ENCODE results near the gene YRDC.

DNA sequence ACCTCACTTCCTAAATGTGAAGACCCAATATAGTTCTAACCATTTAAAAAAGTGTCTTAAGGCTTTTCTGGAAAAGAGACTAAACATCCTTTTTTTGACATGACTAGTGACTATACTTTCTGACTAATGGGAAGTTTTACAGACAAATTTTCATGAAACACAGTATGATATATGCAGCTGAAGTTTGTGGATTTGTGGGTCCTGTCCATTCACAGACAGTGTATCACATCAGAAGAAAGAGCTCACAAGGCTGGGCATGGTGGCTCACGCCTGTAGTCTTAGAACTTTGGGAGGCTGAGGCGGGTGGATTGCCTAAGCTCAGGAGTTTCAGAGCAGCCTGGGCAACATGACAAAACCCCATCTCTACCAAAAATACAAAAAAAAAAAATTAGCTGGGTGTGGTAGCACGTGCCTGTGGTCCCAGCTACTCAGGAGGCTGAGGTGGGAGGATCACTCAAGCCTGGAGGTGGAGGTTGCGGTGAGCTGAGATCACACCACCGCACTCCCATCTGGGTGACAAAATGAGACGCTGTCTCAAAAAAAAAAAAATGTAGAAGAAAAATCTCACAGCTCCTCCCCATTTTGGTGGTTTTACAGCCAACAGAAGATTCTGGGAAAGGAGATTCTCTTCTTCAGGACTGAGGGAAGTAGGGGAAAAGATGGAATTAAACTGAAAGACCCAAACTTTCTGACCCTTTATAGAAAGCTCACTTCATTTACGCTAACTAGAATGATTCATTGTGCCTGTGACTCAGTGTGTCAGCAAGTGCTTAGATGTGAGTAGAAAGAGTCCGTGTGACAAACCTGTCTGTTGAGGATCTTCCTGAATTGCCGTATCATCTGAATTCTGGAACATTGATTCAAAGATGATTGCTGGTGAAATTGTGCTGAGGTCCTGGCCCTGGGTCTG is 15.2 kb upstream of the YRDC start:
- TF ChIP-seq, protein P1, sequence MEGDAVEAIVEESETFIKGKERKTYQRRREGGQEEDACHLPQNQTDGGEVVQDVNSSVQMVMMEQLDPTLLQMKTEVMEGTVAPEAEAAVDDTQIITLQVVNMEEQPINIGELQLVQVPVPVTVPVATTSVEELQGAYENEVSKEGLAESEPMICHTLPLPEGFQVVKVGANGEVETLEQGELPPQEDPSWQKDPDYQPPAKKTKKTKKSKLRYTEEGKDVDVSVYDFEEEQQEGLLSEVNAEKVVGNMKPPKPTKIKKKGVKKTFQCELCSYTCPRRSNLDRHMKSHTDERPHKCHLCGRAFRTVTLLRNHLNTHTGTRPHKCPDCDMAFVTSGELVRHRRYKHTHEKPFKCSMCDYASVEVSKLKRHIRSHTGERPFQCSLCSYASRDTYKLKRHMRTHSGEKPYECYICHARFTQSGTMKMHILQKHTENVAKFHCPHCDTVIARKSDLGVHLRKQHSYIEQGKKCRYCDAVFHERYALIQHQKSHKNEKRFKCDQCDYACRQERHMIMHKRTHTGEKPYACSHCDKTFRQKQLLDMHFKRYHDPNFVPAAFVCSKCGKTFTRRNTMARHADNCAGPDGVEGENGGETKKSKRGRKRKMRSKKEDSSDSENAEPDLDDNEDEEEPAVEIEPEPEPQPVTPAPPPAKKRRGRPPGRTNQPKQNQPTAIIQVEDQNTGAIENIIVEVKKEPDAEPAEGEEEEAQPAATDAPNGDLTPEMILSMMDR (IDR thresholded peaks at IDR 0.05; ENCODE audit: low read depth, low read length, missing input control): no peak
- TF ChIP-seq SP1 (IDR thresholded peaks at IDR 0.05) (no peak), GABPA (IDR thresholded peaks at IDR 0.05 in 1 of 2, conservative IDR thresholded peaks at IDR 0.05 in 1 of 2) (no peak), RAD21 (IDR thresholded peaks at IDR 0.05) (no peak), TAF1 (conservative IDR thresholded peaks at IDR 0.05) (no peak)
- TF ChIP-seq, protein P2, sequence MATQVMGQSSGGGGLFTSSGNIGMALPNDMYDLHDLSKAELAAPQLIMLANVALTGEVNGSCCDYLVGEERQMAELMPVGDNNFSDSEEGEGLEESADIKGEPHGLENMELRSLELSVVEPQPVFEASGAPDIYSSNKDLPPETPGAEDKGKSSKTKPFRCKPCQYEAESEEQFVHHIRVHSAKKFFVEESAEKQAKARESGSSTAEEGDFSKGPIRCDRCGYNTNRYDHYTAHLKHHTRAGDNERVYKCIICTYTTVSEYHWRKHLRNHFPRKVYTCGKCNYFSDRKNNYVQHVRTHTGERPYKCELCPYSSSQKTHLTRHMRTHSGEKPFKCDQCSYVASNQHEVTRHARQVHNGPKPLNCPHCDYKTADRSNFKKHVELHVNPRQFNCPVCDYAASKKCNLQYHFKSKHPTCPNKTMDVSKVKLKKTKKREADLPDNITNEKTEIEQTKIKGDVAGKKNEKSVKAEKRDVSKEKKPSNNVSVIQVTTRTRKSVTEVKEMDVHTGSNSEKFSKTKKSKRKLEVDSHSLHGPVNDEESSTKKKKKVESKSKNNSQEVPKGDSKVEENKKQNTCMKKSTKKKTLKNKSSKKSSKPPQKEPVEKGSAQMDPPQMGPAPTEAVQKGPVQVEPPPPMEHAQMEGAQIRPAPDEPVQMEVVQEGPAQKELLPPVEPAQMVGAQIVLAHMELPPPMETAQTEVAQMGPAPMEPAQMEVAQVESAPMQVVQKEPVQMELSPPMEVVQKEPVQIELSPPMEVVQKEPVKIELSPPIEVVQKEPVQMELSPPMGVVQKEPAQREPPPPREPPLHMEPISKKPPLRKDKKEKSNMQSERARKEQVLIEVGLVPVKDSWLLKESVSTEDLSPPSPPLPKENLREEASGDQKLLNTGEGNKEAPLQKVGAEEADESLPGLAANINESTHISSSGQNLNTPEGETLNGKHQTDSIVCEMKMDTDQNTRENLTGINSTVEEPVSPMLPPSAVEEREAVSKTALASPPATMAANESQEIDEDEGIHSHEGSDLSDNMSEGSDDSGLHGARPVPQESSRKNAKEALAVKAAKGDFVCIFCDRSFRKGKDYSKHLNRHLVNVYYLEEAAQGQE (IDR thresholded peaks at IDR 0.05): no peak
- TF ChIP-seq, protein P3, sequence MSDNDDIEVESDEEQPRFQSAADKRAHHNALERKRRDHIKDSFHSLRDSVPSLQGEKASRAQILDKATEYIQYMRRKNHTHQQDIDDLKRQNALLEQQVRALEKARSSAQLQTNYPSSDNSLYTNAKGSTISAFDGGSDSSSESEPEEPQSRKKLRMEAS (IDR thresholded peaks at IDR 0.05): no peak
